ENCODE results near the gene SNX8.
"Not testable (repeated sequence)": the region's sequence is repeated elsewhere in the genome, so short reads cannot be mapped to it uniquely, and the experiment has no call there.

The SNX8 gene

DNA sequence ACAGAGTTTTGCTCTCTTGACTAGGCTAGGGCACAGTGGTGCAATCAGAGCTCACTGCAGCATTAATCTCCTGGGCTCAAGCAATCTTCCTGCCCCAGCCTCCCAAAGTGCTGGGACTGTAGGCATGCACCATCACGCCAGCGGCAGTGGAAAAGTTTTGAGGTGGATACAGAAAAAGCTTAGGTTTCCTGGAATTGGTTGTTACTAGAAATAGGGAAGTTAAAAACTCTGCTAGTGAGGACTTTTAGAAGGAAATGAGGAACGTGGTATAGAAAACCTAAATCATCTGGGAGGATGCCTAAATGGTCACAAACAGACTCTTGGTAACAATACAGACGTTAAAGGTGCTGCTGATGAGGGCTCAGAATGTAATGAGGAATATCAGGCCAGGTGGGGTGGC, 10.9 kb upstream of the SNX8 start:
- DNase-seq: no peak

DNA sequence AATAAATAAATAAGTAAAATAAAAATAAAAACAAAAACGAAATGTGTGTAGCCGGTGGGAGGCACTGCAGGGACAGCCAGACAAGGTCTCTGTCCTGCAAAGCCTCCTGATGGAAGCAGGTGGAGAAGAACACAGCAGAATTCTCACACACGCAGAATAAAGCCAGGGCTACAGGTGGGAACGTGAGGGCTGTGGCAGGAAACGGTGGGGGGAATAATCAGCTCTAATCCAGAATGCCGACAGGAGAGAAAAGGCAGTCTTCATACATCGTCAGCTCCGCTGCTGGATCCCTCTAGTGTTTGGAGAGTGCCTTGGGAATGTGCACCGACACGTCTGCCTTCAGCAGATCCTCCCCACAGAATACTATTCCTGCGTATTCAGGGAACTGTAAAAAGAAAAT, 6.8 kb upstream of the SNX8 start:
- DNase-seq: peak in 1 of 2 experiments; percentile 4

DNA sequence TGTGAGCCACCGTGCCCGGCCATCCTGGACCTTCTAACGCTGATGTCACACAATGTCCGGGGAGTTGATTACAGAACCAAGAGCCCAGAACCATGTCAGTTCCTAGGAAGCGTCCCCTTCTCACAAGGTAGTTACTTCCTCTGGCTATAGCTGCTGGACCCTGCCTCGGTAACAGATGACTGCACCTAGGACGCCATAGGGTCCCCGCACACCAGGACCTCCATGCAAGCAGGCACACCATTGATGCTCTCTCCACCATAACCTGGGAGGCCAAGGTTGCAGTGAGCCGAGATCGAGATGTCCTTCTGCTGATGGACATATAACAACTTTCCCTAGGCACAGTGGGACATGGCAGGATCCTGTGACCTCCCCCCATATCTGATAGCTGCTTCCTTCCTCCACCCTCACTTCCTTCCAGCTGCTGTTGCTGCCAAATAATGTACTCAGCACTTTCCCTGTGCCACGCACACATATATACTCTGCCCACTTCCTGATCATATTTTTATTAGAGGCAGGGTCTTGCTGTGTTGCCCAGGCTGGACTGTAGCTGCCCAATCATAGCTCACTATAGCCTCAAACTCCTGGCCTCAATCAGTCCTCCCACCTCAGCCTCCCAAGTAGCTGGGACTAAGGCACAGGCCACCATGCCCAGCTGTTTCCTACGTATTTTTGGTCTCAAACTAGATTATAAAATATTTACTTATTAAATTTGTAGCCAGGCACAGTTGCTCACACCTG, 3.5 kb upstream of the SNX8 start:
- no peak for DNase-seq

DNA sequence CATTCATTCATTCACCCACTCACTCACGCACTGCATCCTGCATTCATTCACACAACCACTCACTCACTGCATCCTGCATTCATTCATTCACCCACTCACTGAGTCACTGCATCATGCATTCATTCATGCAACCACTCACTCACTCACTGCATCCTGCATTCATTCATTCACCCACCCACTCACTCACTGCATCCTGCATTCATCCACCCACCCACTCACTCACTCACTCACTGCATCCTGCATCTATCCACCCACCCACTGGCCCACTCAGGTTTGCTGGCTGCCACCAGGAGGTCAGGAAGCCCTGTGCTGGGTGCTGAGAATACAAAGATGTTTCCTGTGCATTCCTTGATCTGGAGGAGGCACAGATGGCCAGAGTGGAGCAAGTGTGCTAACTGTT, 2.3 kb upstream of the SNX8 start:
- DNase-seq: no peak

DNA sequence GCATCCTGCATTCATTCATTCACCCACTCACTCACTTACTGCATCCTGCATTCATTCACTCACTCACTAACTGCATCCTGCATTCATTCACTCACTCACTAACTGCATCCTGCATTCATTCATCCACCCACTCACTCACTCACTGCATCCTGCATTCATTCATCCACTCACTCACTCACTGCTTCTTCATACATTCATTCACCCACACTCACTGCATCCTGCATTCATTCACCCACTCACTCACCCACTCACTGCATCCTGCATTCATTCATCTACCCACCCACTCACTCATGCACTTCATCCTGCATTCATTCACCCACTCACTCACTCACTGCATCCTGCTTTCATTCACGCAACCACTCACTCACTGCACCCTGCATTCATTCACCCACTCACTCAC, 1.5 kb upstream of the SNX8 start:
- DNase-seq: no peak

DNA sequence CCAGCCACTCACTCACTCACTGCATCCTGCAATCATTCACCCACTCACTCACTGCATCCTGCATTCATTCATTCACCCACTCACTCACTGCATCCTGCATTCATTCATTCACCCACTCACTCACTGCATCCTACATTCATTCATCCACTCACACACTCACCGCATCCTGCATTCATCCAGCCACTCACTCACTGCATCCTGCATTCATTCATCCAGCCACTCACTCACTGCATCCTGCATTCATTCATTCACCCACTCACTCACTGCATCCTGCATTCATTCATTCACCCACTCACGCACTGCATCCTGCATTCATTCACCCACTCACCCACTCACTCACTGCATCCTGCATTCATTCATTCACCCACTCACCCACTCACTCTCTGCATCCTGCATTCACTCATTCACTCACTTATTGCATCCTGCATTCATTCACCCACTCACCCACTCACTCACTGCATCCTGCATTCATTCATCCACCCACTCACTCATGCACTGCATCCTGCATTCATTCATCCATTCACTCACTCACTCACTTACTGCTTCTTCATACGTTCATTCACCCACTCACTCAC, 802 bp upstream of the SNX8 start:
- not testable (repeated sequence) for DNase-seq

DNA sequence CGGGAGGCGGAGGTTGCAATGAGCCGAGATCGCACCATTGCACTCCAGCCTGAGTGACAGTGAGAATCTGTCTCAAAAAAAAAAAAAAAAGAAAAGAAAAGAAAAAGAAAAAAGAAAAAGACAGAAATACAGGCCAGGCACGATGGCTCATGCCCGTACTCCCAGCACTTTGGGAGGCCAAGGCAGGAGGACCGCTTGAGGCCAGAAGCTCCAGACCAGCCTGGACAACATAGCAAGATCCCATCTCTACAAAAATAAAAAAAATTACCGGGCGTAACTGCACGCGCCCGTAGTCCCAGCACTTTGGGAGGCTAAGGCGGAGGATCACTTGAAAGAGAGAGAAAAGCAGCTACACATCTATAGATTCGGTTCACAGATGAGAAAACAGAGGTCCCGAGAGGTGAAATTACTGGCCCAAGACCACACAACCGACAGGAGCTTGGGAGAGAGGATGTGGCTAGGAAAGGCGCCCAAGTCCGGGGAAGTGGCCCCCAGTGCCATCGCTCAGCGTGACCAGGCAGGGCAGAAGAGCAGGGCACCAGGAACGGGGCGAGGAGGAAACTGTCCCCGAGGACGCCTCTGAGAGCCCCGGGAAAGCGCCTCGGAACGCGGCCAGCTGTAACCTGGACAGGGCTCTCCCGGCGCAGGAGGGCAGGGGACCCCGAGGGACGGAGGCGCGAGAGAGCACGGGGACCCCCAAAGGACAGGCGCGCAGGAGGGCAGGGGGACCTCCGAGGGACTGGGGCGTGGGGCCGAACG, 612 bp downstream of the SNX8 start:
- DNase-seq: no peak

DNA sequence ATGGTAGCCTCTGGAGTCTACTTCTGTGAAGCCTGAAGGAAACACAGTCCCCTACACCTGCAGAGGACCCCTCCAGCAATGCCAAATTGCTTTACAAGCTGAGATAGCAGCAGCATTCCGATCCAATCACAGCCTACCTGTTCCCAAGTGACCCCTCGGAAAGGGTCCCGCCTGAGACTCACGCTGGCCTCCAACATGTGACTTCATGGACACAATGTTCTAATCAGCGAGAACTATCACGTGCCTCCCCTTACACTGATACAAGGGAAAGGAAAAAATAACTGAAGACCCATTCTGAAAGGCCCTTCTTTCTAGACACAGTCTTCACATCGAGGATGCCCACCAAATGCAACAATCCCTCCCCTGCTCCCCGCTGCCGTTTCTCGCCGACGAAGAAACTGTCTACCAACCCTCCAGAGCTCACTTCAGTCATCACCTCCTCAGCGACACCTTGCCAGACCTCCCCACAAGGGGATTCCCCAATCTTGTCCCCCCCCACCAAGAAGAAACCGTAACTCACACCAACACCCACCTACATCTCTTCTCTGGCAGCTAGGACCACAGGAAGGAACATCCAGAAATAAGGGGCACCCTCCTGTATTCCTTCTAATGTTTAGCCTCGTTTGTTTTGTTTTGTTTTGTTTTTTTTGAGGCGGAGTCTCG, 1.8 kb downstream of the SNX8 start:
- no peak for DNase-seq

DNA sequence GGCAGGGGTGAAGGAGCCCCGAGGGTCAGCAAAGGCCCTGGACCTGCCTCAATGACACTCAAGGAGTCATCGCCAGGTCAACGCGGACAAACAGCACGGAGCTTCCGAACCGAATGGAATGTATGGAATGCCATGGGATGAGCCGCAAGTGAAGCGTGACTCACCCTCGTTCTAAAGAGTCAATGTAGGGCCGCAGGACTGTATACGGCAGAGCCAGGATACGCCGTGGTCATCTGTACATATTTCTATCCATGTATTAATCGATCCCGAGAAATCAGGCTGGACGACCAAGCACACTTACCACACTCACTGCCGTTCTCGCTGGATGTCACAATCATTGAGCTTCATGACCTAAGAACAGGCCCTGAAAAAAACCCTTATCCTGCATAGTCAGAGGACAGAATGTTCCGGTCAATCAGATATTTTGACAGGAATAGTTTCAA, 4.3 kb downstream of the SNX8 start:
- no peak for DNase-seq

DNA sequence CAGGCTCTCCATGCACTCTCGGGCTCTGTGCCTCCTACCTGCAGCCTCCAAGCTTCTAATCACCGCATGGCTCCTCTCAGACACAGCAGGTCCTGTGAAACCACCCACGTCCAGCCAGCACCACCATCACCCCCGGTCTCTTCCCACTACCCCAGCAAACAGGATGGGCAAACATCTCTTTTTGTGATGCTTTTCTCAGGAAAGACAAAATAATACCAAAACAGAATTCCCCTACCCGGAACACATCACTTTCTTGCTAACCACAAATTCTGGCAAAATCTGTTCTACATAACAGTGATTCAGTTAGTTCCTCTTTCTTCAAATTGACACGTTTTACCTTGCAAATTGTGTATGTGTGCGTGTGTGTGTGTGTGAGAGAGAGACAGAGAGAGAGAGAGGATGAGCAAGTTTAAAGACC, 6.5 kb downstream of the SNX8 start:
- DNase-seq: no peak

DNA sequence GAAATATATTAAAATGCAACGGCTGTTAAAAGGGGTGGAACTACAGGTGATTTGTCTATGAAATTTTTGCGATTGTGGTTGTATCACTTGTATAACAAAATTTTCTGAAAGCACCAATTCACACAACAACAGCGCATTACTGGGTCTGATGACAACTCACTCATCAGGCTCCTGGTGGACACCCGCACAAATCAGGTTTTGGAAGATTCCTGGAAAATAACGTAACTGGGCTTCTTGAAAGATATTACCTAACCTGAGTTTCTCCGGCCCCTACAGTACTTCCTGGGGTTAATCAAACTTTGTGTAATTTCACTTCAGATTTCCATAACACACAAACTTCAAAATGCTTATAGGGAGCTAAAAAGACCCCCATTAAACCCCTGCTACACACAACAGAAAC, 7.6 kb downstream of the SNX8 start:
- DNase-seq: no peak

DNA sequence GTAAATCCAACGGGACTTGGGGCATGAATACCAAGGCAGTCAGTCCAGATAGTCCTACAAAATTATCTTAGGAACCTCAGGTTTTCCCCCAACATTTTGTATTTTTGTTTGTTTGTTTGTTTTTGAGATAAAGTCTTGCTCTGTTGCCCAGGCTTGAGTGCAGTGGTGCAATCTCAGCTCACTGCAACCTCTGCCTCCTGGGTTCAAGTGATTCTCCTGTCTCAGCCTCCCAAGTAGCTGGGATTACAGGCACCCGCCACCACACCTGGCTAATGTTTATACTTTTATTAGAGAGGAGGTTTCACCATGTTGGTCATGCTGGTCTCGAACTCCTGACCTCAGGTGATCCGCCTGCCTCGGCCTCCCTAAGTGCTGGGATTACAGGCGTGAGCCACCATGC, 9.0 kb downstream of the SNX8 start:
- not testable (repeated sequence) for DNase-seq

DNA sequence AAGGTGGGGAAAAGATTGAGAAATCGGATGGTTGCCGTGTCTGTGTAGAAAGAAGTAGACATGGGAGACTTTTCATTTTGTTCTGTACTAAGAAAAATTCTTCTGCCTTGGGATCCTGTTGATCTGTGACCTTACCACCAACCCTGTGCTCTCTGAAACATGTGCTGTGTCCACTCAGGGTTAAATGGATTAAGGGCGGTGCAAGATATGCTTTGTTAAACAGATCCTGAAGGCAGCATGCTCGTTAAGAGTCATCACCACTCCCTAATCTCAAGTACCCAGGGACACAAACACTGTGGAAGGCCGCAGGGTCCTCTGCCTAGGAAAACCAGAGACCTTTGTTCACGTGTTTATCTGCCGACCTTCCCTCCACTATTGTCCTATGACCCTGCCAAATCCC, 10.7 kb downstream of the SNX8 start:
- DNase-seq: peak in 1 of 2 experiments; percentile 2

DNA sequence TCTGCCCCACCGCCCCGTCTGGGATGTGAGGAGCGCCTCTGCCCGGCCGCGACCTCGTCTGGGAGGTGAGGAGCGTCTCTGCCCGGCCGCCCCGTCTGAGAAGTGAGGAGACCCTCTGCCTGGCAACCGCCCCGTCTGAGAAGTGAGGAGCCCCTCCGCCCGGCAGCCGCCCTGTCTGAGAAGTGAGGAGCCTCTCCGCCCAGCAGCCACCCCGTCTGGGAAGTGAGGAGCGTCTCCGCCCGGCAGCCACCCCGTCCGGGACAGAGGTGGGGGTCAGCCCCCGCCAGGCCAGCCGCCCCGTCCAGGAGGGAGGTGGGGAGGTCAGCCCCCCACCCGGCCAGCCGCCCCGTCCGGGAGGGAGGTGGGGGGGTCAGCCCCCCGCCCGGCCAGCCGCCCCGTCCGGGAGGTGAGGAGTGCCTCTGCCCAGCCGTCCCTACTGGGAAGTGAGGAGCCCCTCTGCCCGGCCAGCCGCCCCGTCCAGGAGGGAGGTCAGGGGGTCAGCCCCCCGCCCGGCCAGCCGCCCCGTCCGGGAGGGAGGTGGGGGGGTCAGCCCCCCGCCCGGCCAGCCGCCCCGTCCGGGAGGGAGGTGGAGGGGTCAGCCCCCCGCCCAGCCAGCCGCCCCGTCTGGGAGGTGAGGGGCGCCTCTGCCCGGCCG, 11.4 kb downstream of the SNX8 start:
- not testable (repeated sequence) for DNase-seq

DNA sequence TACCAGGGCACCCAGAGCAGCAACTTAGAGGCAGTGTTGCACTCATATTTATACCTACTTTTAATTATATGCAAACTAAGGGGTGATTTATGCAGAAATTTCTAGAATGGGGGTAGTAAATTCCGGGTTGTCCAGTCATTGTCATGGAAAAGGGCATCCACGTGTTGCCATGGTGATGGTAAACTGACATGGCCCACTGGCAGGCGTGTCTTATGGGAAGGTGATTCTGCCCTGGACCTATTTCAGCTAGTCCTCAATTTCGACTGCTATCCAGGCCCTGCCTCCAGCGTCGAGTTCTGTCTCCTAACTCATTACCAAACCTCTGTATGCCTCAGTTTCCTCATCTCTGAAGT, 12.8 kb downstream of the SNX8 start:
- DNase-seq: no peak

DNA sequence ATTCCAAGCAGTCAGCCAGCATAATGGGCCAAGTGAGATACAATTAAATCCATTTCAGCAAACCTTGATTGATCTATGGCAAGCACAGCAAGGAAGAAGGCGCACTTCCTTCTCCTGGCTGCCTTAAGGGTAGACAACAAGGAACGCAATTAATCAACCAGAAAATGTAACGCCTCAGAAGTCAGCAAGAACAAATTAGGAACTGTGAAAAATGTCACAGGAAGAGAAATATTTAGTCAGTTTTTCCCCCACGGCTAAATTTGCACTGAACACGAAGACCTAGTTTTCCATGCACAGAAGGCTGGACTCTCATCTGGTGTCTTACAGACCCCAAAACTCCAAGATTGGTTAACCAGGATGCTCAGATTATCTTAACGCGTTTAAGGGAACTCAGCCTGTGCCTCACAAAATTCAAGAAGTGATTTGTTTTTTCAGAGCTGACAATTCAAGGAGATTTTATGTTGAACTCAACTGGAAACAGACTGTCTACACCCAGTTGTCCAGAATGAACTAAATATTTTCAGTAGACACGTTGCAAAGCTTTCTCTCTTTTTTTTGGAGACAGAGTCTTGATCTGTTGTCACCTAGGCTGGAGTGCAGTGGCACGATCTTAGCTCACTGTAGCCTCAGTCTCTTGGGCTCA, 14.2 kb downstream of the SNX8 start:
- no peak for DNase-seq

DNA sequence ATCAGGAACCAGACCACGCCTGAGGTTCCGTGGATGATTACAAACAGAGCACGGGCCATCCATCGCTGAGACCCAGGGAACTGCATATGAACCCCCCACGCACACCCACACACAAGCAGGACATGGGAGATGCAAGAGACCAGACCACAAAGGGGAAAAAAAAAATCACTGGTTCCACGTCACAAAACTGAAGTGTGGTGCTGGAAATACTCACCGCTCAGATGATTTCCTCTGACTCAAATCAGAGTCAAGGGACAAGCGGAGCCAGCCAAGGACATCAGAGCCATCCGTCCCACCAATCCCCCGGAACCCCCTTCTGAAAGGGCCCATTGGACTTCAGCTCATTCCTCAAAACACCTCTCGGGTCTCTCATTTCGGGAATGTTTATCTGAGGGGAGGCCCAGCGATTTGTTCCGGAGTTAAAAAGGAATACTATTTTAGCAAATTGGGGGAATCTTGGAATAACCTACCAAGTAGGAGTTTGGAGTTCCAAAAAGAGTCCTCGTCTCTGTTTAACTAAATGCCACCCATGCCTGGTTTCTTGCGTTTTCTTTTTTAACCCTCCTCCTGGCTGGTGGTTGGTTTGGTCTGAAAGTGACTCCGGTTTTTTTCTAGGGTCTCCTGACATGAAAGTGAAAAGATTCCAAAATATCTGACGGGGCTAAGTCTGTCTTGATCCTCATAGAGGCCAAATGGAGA, 15.0 kb downstream of the SNX8 start:
- DNase-seq: no peak

DNA sequence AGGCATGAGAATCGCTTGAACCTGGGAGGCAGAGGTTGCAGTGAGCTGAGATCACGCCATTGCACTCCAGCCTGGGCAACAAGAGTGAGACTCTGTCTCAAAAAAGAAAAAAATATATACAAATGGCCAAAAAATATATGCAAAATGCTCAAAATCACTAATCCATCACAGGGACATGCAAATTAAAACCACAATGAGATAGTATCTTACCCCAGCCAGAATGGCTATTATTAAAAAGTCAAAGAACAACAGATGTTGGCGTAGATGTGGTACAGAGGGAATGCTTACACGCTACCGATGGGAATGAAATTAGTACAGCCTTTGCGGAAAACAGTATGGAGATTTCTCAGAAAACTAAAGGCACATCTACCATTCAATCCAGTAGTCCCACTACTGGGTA, 17.4 kb downstream of the SNX8 start:
- DNase-seq: no peak

DNA sequence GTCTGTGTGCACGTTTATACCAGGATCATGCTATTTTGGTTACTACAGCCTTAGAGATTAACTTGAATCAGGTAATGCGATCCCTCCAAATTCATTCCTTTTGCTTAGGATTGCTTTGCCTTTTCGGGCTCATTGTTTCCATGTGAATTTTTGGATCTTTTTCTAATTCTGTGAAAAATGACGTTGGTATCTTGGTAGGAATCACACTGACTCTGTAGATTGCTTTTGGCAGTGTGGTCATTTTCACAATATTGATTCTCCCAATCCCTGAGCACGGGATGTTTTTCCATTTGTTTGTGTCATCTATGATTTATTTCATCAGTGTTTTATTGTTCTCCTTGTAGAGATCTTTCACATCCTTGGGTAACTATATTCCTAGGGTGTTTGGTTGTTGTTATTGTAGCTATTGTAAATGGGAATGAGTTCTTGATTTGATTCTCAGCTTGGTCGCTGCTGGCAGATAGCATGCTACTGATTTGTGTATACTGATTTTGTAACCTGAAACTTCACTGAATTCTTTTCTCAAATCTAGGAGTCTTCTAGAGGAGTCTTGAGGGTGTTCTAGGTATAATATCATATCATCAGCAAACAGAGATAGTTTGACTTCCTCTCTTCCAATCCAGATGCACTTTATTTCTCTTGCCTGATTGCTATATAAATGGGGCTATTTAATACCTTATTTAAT, 18.2 kb downstream of the SNX8 start:
- DNase-seq: no peak

DNA sequence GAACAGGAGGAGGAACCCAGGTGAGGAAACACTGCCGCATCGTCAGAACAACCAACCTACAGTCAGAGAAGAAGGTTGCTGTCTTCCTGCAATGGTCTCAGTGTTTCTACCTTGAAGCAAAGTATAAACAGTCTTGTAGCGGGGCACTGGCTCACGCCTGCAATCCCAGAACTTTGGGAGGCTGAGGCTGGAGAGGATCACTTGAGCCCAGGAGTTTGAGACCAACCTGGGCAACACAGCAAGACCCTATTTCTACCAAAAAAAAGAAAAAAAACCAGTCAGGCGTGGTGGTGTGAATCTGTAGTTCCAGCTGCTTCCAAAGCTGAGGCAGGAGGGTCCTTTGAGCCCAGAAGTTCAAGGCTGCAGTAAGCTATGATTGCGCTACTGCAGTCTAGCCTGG, 23.4 kb downstream of the SNX8 start:
- DNase-seq: no peak

DNA sequence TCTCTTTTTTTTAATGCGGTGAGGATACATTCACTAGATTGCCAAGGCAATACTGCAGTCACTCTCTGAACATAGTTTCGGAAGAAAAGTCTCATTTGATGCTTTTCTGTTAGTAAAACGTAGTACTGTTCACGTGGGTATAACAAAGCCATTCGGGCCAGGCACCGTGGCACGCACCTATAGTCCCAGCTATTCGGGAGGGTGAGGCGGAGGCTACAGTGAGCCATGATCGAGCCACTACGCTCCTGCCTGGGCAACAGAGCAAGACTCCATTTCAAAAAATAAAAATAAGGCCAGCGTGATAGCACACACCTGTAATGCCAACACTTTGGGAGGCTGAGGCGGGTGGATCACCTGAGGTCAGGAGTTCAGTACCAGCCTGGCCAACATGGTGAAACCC, 24.6 kb downstream of the SNX8 start:
- DNase-seq: no peak
